Inflammatory macrophage (primary cell): Measurements from ENCODE around the gene TBX5.
"Not testable (repeated sequence)": the region's sequence is repeated elsewhere in the genome, so short reads cannot be mapped to it uniquely, and the experiment has no call there.

Source experiments
- DNase-seq, 2 donors: peaks; one replicate each; pipeline ENCODE4 v3.0.0-alpha.2; 2020 to 2022

Gene TBX5

GRCh38 chr12:114371733-114372132, 34.2 kb downstream of the TBX5 start:
- DNase-seq: no peak

DNA sequence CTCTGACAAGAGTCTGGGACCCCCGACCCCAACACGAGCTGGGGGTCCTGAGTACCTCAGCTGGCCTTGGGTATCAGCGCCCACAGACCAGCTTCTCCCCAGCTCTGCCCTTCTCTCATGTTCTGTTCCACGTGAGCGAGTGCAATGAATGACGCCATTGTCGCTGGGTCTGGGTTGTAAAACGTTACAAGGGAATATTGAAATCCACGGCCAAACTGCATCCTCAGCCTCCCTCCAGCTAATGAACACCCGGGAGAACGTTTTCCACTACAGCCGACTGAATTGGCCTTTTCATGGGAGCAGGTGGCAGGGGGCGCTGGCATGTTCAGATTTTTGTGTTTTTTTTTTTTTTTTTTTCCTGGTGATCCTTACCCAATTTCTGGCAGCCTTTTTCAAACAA, 34.7 kb downstream of the TBX5 start:
- no peak for DNase-seq

DNA sequence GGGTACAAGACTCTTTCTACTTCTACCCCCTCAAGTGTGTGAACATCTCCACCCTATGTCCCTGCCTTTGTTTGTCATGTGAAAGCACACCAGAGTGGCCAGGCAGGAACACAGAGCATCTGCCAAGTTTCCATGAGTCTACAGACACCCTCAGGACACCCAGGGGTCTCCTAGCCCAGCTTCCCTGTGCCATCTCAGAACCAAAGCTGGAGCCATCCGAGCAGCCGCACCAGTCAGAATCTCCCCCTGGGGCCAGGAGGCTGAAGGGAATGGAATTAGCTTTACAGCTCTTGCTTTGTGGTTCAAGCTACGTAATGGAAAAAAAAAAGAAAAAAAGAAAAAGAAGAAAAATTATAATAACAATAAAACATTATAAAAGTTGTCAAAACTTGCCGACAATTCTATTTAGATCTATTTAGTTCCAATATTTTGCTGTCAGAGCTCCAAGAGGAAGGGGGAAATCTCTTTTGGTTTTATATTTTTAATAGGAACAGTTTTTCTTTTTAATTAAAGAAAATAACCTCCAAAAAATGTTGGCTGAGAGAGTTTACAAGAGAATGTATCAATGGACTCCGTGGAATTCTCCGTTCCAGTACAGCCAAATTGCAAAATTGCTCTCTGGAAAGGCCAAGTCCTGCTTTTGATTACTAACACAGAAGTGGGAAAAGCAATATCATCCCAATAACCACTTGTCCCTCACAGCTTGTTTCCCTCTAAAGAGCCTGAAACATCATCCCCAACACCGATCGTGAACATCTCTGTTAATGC, 37.1 kb downstream of the TBX5 start:
- no peak for DNase-seq

- DNase-seq: no peak
These were observed 44.0 kb downstream of the TBX5 start for GRCh38 chr12:114361992-114362391.

DNA sequence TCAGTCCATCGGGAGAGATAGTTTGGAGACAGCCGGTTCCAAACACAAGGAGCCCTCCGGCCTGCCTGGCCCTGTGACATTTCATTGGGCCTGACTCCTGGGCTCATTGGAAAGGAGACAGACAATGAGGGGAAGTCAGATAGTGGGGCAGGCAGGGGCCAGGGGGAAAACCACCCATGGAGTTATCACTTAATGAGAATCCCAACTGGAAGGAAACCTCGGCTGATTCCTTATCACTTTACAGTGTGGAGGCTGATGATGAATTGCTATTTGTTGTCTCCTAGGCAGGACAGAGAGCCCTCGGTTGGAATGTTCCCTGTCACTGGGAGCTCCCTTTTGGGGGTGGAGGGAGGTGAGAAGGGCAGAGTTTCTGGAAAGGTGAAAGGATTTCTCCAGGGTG, 44.4 kb downstream of the TBX5 start:
- DNase-seq: no peak

DNA sequence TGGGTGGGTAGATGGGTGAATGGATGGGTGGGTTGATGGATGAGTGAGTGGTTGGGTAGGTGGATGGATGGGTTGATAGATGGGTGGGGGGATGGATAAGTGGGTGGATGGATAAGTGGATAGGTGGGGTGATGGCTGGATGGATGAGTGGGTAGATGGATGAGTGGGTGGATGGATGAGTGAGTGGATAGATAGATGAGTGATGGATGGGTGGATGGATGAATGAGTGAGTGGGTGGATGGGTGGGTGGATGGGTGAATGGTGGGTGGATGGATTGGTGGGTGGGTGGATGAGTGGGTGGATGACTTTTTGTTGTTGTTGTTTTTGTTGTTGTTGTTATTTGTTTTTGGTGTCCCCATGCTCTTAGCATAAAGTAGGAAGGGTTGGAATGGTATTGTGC, 45.5 kb downstream of the TBX5 start:
- DNase-seq: no peak

DNA sequence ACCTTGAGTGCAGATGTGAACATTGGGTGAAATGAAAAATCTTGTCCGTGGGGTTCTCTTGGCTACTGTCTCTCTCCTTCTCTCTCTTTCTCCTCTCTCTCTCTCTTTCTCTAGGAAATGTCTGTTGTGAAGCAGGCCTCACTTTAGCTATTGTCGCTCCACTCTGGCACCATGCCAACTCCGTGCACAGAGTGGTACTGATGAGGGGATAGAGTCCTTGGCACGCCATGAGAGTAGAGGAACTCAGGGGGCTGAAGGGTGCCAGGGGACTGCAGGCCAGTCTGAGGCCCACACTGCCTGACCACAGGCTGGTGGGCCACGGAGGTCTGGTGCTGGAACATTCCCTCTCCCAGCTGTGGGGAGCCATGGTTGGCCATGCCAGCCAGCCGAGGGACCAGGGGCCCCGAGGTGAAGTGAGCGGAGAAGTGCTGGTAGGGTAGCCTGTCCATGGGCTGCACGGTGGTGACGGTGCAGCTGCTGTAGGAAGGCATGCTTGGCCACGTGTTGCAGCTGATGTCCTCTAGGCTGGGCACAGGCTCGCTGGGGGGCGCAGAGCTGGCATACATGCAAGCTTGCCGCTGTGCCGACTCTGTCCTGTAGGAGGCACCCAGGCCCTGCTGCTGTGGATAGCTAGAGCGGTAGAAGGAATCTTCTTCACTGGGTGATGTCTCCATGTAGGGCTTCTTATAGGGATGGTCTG, 50.4 kb downstream of the TBX5 start:
- no peak for DNase-seq

GRCh38 chr12:114349239-114349638, 56.7 kb downstream of the TBX5 start:
- not testable (repeated sequence) for DNase-seq

DNA sequence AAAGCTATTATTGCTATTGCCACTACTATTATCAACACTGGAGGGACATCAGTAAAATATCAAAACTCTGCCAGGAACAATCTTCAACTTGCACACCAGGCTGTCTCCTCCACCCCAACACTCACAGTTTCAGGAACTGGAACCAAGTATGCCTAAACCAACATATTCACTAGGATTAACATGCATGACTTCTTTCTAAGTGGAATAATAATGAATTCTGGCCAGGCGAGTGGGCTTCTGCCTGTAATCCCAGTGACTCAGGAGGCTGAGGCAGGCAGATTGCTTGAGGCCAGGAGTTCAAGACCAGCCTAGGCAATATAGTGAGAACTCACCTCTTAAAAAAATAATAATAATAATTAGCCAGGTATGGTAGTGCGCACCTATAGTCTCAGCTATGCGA, 58.1 kb downstream of the TBX5 start:
- DNase-seq: no peak

- no peak for DNase-seq
These were observed 61.1 kb downstream of the TBX5 start for GRCh38 chr12:114344831-114345230.

GRCh38 chr12:114344303-114344663, 61.7 kb downstream of the TBX5 start:
- DNase-seq: no peak

DNA sequence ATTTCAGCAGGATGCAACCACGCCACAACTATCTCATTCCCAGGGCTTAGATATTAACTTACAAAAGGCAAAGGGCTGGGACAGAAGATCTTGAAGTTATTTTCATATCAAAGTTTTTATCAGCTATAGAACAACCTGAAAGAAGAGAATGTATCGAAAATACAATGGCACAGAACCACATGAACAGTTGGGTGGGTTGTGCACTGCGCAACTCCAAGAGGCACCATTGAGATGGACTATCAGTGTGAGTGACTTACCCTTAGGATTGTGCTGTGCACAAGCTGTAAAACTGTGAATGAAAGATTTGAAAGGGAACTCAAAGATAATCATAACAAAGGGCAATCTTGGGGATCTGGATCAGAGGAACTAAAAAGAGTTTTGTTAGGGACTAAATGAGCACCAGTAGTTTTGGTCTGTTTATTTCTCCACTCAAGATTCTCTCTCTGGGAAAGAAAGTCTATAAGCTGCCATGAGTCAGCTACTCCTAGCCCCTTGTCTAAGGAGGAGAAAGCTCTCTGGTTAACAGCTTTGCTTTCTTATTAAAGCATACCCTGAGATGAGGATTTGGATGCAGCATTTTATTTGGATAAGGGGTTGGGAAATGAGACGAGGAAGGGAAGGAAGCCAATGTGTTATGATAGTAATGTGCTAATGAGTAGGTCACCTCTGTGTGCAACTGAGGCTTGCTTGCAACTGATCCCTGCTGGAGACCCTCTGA, 62.2 kb downstream of the TBX5 start:
- DNase-seq: no peak

DNA sequence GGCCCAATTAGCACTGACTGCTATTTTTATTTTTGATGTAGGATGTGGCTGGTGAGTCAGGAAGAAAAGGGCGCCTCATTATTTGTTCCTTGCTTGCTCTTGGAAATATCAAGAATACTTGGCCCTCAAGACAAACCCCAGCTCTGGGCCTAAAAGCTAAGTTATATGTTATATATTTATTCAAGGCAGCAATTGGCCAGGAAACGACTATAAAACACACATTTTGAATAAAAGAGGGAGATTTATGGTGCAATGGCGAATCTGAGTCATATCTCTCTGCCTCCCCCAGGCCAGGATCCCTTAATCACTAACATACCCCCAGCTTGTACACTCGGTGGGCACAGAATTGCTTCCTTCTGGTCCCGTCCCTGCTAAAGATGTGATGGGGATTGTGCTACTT, 63.3 kb downstream of the TBX5 start:
- no peak for DNase-seq

GRCh38 chr12:114341635-114342034, 64.3 kb downstream of the TBX5 start:
- no peak for DNase-seq

DNA sequence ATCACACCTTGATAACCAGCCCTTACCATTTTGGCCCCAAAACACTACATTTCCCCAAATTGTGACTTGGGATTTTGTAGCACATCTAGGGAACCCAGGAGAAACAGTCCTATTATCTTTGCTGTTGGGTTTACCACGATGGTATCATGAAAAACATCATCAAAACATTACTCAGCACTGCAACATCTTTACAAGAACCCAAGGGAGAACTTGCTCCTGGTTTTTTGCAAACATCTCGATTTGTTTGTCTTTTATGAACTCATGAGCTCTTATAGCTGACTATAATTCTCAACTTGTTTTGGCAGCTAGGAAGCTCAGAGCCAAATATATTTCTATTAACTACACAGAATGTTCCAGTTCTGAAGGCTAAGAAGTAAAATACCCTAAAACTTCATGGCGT, 65.7 kb downstream of the TBX5 start:
- no peak for DNase-seq

- DNase-seq: no peak
These were observed 66.3 kb downstream of the TBX5 start for GRCh38 chr12:114339626-114340025.

- no peak for DNase-seq
These were observed 70.3 kb downstream of the TBX5 start for GRCh38 chr12:114335607-114336006.

DNA sequence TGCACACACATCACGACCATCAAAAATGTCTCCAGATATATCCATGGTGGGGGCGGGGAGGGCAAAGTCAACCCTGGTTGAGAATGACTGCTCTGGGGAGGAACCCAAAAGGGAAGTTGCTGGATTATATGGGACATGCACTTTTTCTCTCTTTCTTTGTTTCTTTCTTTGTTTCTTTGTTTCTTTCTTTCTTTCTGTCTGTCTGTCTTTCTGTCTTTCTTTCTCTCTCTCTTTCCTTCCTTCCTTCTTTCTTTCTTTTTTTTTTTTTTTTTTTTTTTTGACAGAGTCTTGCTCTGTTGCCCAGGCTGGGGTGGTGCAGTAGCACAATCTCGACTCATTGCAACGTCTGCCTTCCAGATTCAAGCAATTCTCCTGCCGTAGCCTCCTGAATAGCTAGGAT, 71.5 kb downstream of the TBX5 start:
- no peak for DNase-seq

DNA sequence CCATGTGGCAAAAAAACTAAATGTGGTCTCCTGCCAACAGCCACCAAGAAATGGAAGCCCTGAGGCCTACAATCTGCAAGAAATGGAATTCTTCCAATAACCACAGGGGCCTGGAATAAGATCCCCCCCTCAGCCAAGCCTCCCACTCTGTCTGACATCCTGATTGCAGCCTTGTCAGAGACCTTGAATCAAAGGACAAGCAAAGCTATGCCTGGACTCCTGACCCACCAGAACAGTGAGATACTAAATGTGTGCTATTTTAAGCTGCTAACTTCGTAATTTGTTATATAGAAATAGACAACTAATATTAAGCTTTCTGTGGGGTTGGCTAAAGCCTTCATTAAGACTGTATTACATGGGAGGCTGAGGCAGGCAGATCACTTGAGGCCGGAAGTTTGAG, 77.7 kb downstream of the TBX5 start:
- DNase-seq: no peak

DNA sequence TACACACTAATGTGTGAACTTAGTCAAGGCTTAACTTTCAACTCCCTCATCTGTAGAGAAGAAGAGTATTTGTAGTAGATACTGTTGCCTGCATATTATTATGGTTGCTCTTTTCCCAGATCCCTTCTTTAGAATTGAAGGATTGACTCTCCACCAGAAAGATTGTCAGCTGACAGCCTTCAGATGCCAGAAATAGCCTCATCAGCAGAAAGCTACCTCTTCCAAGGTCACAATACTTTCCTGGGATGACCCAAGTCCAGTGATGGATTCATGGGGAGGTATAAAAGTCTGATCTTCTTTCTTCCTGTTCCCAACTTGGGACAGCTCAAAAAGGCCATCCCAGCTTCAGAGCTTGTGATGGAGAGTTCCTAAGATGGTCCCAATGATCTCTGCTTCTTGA, 78.2 kb downstream of the TBX5 start:
- DNase-seq: no peak

DNA sequence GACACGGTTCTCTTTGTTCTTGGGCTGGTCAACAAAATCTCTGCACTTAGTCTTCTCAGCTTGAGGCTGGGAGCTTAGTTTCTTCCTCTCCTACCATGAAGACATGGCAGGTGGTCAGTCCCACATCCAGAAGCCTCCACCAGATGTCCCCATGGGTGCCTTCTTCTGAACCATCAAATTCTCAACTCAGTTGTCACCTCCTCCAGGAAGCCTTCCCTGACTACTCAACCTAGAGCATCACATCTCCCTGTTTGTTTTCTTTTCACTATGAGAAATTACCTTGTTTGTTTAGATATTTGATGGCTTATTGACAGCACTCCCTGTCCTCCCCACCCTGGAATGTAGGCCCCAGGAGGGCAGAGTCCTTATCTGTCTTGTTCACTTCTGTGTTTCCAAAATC, 84.4 kb downstream of the TBX5 start:
- DNase-seq: no peak

DNA sequence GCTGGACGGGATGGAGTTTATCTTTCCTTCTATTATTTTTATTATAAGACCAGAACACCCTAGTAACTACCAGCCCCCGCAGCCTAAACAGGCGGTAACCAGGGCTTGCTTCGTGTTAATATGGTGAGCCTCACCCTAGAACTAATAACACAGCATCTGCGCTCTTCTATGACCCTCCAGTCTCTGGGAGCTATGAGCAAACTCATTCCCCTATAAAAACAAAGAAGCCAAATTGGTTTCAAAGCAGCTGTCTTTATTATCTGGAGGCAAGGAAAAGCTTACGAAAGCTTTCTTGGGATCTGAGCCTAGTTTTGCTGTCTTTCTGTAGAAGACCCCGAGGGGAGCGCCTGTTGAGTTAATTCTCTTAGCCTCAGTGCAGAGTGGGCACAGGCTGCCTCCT, 85.0 kb downstream of the TBX5 start:
- no peak for DNase-seq

- DNase-seq: no peak
These were observed 85.8 kb downstream of the TBX5 start for GRCh38 chr12:114320101-114320500.

GRCh38 chr12:114319422-114319821, 86.5 kb downstream of the TBX5 start:
- DNase-seq: no peak
